ENCODE measurements around the gene EXT2. TPM values are rescaled to one million over a fixed set of nuclear protein-coding genes. Genes with fewer than 3 reads are reported as not detected.

EXT2 gene
- polyA plus RNA-seq, 1 of the 3 experiments (the other 2 are of a cell fraction) = 92.9 TPM

DNA sequence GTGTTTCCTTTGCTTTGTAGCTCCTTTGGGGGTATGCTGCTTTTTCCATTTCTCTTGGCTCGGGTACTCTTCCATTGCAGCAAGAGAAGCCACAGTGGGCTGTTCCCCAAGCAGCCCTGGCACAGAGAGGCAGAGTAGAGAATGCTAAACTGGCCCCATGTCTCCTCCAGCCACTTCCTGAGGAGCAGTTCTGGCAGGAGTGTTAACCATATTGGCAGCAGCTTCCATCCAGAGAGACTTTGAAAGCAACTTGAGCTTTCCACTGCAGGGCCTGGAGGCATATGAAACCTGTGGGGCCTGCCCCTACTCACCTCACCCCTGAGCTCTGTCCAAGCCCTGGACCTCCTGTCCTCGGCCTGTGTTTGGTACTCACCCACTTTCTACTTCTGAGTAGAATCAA lies 152.6 kb downstream of the EXT2 start (continued):
- TF ChIP-seq, protein P1, sequence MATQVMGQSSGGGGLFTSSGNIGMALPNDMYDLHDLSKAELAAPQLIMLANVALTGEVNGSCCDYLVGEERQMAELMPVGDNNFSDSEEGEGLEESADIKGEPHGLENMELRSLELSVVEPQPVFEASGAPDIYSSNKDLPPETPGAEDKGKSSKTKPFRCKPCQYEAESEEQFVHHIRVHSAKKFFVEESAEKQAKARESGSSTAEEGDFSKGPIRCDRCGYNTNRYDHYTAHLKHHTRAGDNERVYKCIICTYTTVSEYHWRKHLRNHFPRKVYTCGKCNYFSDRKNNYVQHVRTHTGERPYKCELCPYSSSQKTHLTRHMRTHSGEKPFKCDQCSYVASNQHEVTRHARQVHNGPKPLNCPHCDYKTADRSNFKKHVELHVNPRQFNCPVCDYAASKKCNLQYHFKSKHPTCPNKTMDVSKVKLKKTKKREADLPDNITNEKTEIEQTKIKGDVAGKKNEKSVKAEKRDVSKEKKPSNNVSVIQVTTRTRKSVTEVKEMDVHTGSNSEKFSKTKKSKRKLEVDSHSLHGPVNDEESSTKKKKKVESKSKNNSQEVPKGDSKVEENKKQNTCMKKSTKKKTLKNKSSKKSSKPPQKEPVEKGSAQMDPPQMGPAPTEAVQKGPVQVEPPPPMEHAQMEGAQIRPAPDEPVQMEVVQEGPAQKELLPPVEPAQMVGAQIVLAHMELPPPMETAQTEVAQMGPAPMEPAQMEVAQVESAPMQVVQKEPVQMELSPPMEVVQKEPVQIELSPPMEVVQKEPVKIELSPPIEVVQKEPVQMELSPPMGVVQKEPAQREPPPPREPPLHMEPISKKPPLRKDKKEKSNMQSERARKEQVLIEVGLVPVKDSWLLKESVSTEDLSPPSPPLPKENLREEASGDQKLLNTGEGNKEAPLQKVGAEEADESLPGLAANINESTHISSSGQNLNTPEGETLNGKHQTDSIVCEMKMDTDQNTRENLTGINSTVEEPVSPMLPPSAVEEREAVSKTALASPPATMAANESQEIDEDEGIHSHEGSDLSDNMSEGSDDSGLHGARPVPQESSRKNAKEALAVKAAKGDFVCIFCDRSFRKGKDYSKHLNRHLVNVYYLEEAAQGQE (IDR thresholded peaks at IDR 0.05; ENCODE audit: low read depth, low read length) = no peak
- no peak for TF ChIP-seq SMC3 (IDR thresholded peaks at IDR 0.05; ENCODE audit: low read depth, low read length)
- TF ChIP-seq, protein P2, sequence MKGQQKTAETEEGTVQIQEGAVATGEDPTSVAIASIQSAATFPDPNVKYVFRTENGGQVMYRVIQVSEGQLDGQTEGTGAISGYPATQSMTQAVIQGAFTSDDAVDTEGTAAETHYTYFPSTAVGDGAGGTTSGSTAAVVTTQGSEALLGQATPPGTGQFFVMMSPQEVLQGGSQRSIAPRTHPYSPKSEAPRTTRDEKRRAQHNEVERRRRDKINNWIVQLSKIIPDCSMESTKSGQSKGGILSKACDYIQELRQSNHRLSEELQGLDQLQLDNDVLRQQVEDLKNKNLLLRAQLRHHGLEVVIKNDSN (IDR thresholded peaks at IDR 0.05; ENCODE audit: borderline replicate concordance, low read depth) = no peak

DNA sequence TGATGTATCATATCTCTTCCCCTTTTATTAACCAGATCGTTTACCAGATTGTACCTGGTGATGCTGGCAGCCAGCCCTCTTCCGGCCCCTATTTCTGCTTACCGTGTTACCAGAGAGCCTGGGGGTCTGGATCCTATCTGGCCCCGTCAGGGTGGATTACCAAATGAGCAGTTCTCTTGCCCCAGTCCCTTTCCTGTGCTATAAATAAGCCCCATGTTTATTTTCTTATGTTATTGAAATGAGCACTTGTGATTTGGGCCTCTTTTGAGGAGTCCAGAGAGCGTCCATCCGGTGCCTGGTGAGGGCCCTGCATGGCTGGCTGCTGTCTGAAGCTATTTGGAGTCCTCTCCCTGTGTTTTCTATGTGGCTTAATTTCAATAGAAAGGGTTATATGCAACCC lies 154.9 kb downstream of the EXT2 start:
- no peaks in the 10 kb centered on the region for H3K9me2 ChIP-seq
- H3K27ac ChIP-seq (ENCODE audit: low read depth in 2 of 2, low read length in 1 of 2) = no peak overlapping the region
- 68% methylated on average over 6 of the region's 6 CpGs for WGBS (ENCODE audit: low lambda C conversion rate)
- H3K36me3 ChIP-seq (replicated peaks in 1 of 2; ENCODE audit: control insufficient read depth in 1 of 2, insufficient read depth in 2 of 2, low read length in 1 of 2) = no peaks in the 10 kb centered on the region
- H3K4me2 ChIP-seq = no peak overlapping the region
- no peaks in the 10 kb centered on the region for H3F3A ChIP-seq (replicated peaks; ENCODE audit: insufficient read depth)
- TF ChIP-seq GABPA (IDR thresholded peaks at IDR 0.05; ENCODE audit: low read depth) (no peak), FOXJ3 (CRISPR knock-in tag; IDR thresholded peaks at IDR 0.05) (no peak), GATA2 (CRISPR knock-in tag; IDR thresholded peaks at IDR 0.05) (no peak), NRF1 (IDR thresholded peaks at IDR 0.05; ENCODE audit: low read depth, low read length) (no peak), RCOR1 (IDR thresholded peaks at IDR 0.05; ENCODE audit: low read length) (no peak), ELF1 (IDR thresholded peaks at IDR 0.05) (no peak), FOSL2 (IDR thresholded peaks at IDR 0.05; ENCODE audit: borderline replicate concordance, low read depth) (no peak), YY1 (IDR thresholded peaks at IDR 0.05; ENCODE audit: low read depth) (no peak), TCF12 (IDR thresholded peaks at IDR 0.05) (no peak), SMC3 (IDR thresholded peaks at IDR 0.05; ENCODE audit: low read depth, low read length) (no peak), MEF2A (IDR thresholded peaks at IDR 0.05; ENCODE audit: borderline replicate concordance, low read depth) (no peak), JUND (IDR thresholded peaks at IDR 0.05) (no peak), TAF1 (IDR thresholded peaks at IDR 0.05; ENCODE audit: borderline replicate concordance, low read depth, low read length) (no peak), POLR2AphosphoS5 (IDR thresholded peaks at IDR 0.05; ENCODE audit: low read depth, low read length) (no peak)
- TF ChIP-seq, protein P3, sequence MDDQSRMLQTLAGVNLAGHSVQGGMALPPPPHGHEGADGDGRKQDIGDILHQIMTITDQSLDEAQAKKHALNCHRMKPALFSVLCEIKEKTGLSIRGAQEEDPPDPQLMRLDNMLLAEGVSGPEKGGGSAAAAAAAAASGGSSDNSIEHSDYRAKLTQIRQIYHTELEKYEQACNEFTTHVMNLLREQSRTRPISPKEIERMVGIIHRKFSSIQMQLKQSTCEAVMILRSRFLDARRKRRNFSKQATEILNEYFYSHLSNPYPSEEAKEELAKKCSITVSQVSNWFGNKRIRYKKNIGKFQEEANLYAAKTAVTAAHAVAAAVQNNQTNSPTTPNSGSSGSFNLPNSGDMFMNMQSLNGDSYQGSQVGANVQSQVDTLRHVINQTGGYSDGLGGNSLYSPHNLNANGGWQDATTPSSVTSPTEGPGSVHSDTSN (IDR thresholded peaks at IDR 0.05) = no peak
- TF ChIP-seq, protein P1 (IDR thresholded peaks at IDR 0.05; ENCODE audit: low read depth, low read length) = no peak
- TF ChIP-seq, protein P2 (IDR thresholded peaks at IDR 0.05; ENCODE audit: borderline replicate concordance, low read depth) = no peak
- TF ChIP-seq, protein P4, sequence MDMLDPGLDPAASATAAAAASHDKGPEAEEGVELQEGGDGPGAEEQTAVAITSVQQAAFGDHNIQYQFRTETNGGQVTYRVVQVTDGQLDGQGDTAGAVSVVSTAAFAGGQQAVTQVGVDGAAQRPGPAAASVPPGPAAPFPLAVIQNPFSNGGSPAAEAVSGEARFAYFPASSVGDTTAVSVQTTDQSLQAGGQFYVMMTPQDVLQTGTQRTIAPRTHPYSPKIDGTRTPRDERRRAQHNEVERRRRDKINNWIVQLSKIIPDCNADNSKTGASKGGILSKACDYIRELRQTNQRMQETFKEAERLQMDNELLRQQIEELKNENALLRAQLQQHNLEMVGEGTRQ (IDR thresholded peaks at IDR 0.05; ENCODE audit: borderline replicate concordance, low read depth, low read length) = no peak
- no peak overlapping the region for H2AFZ ChIP-seq (ENCODE audit: low read depth)
- no peak overlapping the region for H3K4me3 ChIP-seq (ENCODE audit: low read depth in 2 of 2, low read length in 1 of 2)
- H3K79me2 ChIP-seq (ENCODE audit: insufficient read depth) = no peaks in the 10 kb centered on the region
- ChIA-PET CTCF (interaction anchor here (2.1 kb wide), 1 partner anchor 36 kb away, joined by 5 read pairs; no protein-coding TSS in a partner anchor), POLR2A (no interaction called here)
- no peaks in the 10 kb centered on the region for H4K20me1 ChIP-seq (ENCODE audit: insufficient read depth)
- H3K27me3 ChIP-seq (ENCODE audit: insufficient read depth) = no peaks in the 10 kb centered on the region
- peaks cover 8% of the 10 kb centered on the region; the same call in 1 of the 2 replicates for H3K9me3 ChIP-seq
- H3K4me1 ChIP-seq (ENCODE audit: control insufficient read depth in 1 of 2, insufficient read depth in 2 of 2, low read depth in 1 of 2, low read length in 1 of 2) = peaks cover 13 to 23% of the 10 kb centered on the region in 2 experiments
- no peak overlapping the region for H3K9ac ChIP-seq
- DNase-seq = no peak
